BE2C (cell line): ENCODE data around the gene CDKN1C.
A peak's percentile ranks its signal among the peaks of the same experiment; 100 is the strongest.

Source experiments
- DNase-seq: peaks from one replicate; pipeline ENCODE4 v3.0.0-alpha.2; 2020
- H3K27me3 ChIP-seq: fragments of 250-450 bp; sonication (Bioruptor Pico); 2 replicates; pipeline ENCODE4 v1.5.1; 2020; ENCODE audit warnings: mild to moderate bottlenecking
- H3K36me3 ChIP-seq: fragments of 250-450 bp; sonication (Bioruptor Pico); 2 replicates; pipeline ENCODE4 v1.5.1; 2020; ENCODE audit warnings: mild to moderate bottlenecking
- H3K4me1 ChIP-seq: fragments of 250-450 bp; sonication (Bioruptor Pico); 2 replicates; pipeline ENCODE4 v1.5.1; 2020
- H3K4me3 ChIP-seq: 2 replicates; pipeline ENCODE4 v1.5.1; 2011; ENCODE audit warnings: low read depth, low read length
- H3K9me3 ChIP-seq: fragments of 250-450 bp; sonication (Bioruptor Pico); 2 replicates; pipeline ENCODE4 v1.5.1; 2020
- CTCF ChIP-seq: IDR thresholded peaks from 2 replicates; pipeline ENCODE4 v1.5.1; 2012; ENCODE audit warnings: mild to moderate bottlenecking, low read depth, low read length

Gene CDKN1C

GRCh38 chr11:2931771-2932738 lies 46.5 kb upstream of the CDKN1C start:
- Histone ChIP-seq H3K9me3 (no peaks in the 10 kb centered on the region), H3K4me3 (no peak overlapping the region), H3K27me3 (peaks cover 30% of the 10 kb centered on the region), H3K4me1 (no peaks in the 10 kb centered on the region), H3K36me3 (no peaks in the 10 kb centered on the region)
- DNase-seq: no peak
- TF ChIP-seq CTCF: no peak

- H3K4me1 ChIP-seq: no peaks in the 10 kb centered on the region
- H3K36me3 ChIP-seq: no peaks in the 10 kb centered on the region
- peaks cover 30% of the 10 kb centered on the region for H3K27me3 ChIP-seq
- H3K9me3 ChIP-seq: no peaks in the 10 kb centered on the region
- H3K4me3 ChIP-seq: no peak overlapping the region
- no peak for DNase-seq
- TF ChIP-seq CTCF: no peak
Observed at GRCh38 chr11:2931420-2931746, 45.8 kb upstream of the CDKN1C start.

GRCh38 chr11:2930704-2931419 lies 45.3 kb upstream of the CDKN1C start:
- Histone ChIP-seq H3K4me3 (no peak overlapping the region), H3K36me3 (no peaks in the 10 kb centered on the region), H3K4me1 (no peaks in the 10 kb centered on the region), H3K27me3 (peaks cover 30% of the 10 kb centered on the region), H3K9me3 (no peaks in the 10 kb centered on the region)
- peak; percentile 18 for TF ChIP-seq CTCF
- DNase-seq: peak; percentile 41

GRCh38 chr11:2929950-2930703 lies 44.6 kb upstream of the CDKN1C start:
- DNase-seq: no peak
- TF ChIP-seq CTCF: peak; percentile 28
- no peaks in the 10 kb centered on the region for H3K9me3 ChIP-seq
- H3K4me3 ChIP-seq: no peak overlapping the region
- no peaks in the 10 kb centered on the region for H3K36me3 ChIP-seq
- no peaks in the 10 kb centered on the region for H3K4me1 ChIP-seq
- peaks cover 30% of the 10 kb centered on the region for H3K27me3 ChIP-seq

GRCh38 chr11:2929531-2929949 lies 44.0 kb upstream of the CDKN1C start:
- Histone ChIP-seq H3K4me1 (no peaks in the 10 kb centered on the region), H3K27me3 (peaks cover 30% of the 10 kb centered on the region), H3K36me3 (no peaks in the 10 kb centered on the region), H3K9me3 (no peaks in the 10 kb centered on the region), H3K4me3 (no peak overlapping the region)
- TF ChIP-seq CTCF: no peak
- no peak for DNase-seq
